Naive B cell (primary cell): ENCODE data around the gene TEX264. TPM values are rescaled to one million over a fixed set of nuclear protein-coding genes. Genes with fewer than 3 reads are reported as not detected.
"Not testable (repeated sequence)": the region's sequence is repeated elsewhere in the genome, so short reads cannot be mapped to it uniquely, and the experiment has no call there.

ENCODE experiments used
- ATAC-seq, 2 donors: fragments of 150-1000 bp; cut with Tn5 transposase; 2 replicates each; pipeline ENCODE4 v1.10.0; 2021; ENCODE audit warnings: low read depth in 2 of 2, mild to moderate bottlenecking in 2 of 2, moderate library complexity in 2 of 2
- DNase-seq: peaks from one replicate; pipeline ENCODE4 v3.0.0; 2022
- H3K27ac Mint-ChIP-seq, 6 donors: one replicate each; pipeline ENCODE4 v1.8.0; 2020 to 2022; ENCODE audit warnings: mild to moderate bottlenecking in 6 of 6, mixed read lengths in 6 of 6, moderate library complexity in 5 of 6, inconsistent platforms in 2 of 6
- H3K27me3 Mint-ChIP-seq, 3 donors: one replicate each; pipeline ENCODE4 v1.8.0; 2021 to 2022; ENCODE audit warnings: mixed read lengths in 3 of 3, mild to moderate bottlenecking in 1 of 3
- H3K36me3 Mint-ChIP-seq, 2 donors: one replicate each; pipeline ENCODE4 v1.8.0; 2020 to 2022; ENCODE audit warnings: mixed read lengths in 2 of 2, inconsistent platforms in 1 of 2, mild to moderate bottlenecking in 1 of 2
- H3K4me1 Mint-ChIP-seq, 3 donors: one replicate each; pipeline ENCODE4 v1.8.0; 2020 to 2022; ENCODE audit warnings: mixed read lengths in 3 of 3, inconsistent platforms in 1 of 3, mild to moderate bottlenecking in 1 of 3, moderate library complexity in 1 of 3
- H3K4me3 Mint-ChIP-seq, 8 donors: one replicate each; pipeline ENCODE4 v1.8.0; 2020 to 2022; ENCODE audit warnings: mild to moderate bottlenecking in 8 of 8, mixed read lengths in 8 of 8, moderate library complexity in 8 of 8, inconsistent platforms in 2 of 8
- H3K9me3 Mint-ChIP-seq, 7 donors: one replicate each; pipeline ENCODE4 v1.8.0; 2020 to 2022; ENCODE audit warnings: mixed read lengths in 7 of 7, mild to moderate bottlenecking in 5 of 7, inconsistent platforms in 2 of 7, moderate library complexity in 1 of 7
- polyA plus RNA-seq, 6 donors: library from polyadenylated mRNA; unstranded; fragments of 300-500 nt; fragmentation: Illumina TruSeq; gene quantifications; one replicate each; pipeline ENCODE4 v1.2.3, GENCODE V29; 2021; ENCODE audit warnings: low read depth in 6 of 6

Gene TEX264
- polyA plus RNA-seq, 6 donors from 2014 or later: 69.7 to 101 (median 87.2) TPM

GRCh38 chr3:51733859-51734571, 63.0 kb downstream of the TEX264 start:
- no peaks in the 10 kb centered on the region for H3K4me1 Mint-ChIP-seq
- peaks cover 18 to 45% (median 37%) of the 10 kb centered on the region in 3 donors for H3K27me3 Mint-ChIP-seq
- DNase-seq: no peak
- peaks cover 0 to 8% of the 10 kb centered on the region in 2 donors for H3K36me3 Mint-ChIP-seq
- H3K27ac Mint-ChIP-seq: no peak overlapping the region
- no peak overlapping the region for H3K4me3 Mint-ChIP-seq
- no peak for ATAC-seq
- peaks cover 0 to 10% (median 1%) of the 10 kb centered on the region in 7 donors for H3K9me3 Mint-ChIP-seq

GRCh38 chr3:51734572-51734907, 63.5 kb downstream of the TEX264 start:
- no peak overlapping the region for H3K4me3 Mint-ChIP-seq
- peaks cover 22 to 46% (median 38%) of the 10 kb centered on the region in 3 donors for H3K27me3 Mint-ChIP-seq
- H3K36me3 Mint-ChIP-seq: peaks cover 0 to 8% of the 10 kb centered on the region in 2 donors
- ATAC-seq: no peak
- peak overlapping the region in 1 of 6 donors; percentile 72 for H3K27ac Mint-ChIP-seq
- DNase-seq: no peak
- peaks cover 0 to 10% (median 1%) of the 10 kb centered on the region in 7 donors for H3K9me3 Mint-ChIP-seq
- no peaks in the 10 kb centered on the region for H3K4me1 Mint-ChIP-seq

- no peak overlapping the region for H3K27ac Mint-ChIP-seq
- H3K9me3 Mint-ChIP-seq: peaks cover 0 to 10% (median 1%) of the 10 kb centered on the region in 7 donors
- ATAC-seq (no peak), DNase-seq (no peak)
- peaks cover 0 to 8% of the 10 kb centered on the region in 2 donors for H3K36me3 Mint-ChIP-seq
- no peaks in the 10 kb centered on the region for H3K4me1 Mint-ChIP-seq
- no peak overlapping the region for H3K4me3 Mint-ChIP-seq
- peaks cover 22 to 46% (median 41%) of the 10 kb centered on the region in 3 donors for H3K27me3 Mint-ChIP-seq
Observed at GRCh38 chr3:51735039-51735438, 64.0 kb downstream of the TEX264 start.

- H3K27me3 Mint-ChIP-seq: peaks cover 22 to 47% (median 46%) of the 10 kb centered on the region in 3 donors
Observed at GRCh38 chr3:51735950-51736349, 64.9 kb downstream of the TEX264 start.

GRCh38 chr3:51739110-51739509, 68.1 kb downstream of the TEX264 start:
- H3K27me3 Mint-ChIP-seq: peaks cover 18 to 44% (median 31%) of the 10 kb centered on the region in 3 donors
- peaks cover 0 to 13% (median 3%) of the 10 kb centered on the region in 7 donors for H3K9me3 Mint-ChIP-seq
- peaks cover 0 to 4% (median 0%) of the 10 kb centered on the region in 3 donors for H3K4me1 Mint-ChIP-seq
- no peak overlapping the region for H3K27ac Mint-ChIP-seq
- peaks cover 0 to 3% of the 10 kb centered on the region in 2 donors for H3K36me3 Mint-ChIP-seq
- no peak for DNase-seq
- no peak for ATAC-seq
- H3K4me3 Mint-ChIP-seq: no peak overlapping the region

More at GRCh38 chr3:51735950-51736349, 64.9 kb downstream of the TEX264 start:
- Mint-ChIP-seq H3K27ac (peak overlapping the region in 1 of 6 donors; percentile 38), H3K4me3 (no peak overlapping the region), H3K4me1 (no peaks in the 10 kb centered on the region), H3K36me3 (peaks cover 0 to 8% of the 10 kb centered on the region in 2 donors), H3K9me3 (peaks cover 0 to 10% (median 1%) of the 10 kb centered on the region in 7 donors)
- no peak for DNase-seq
- ATAC-seq: no peak

- ATAC-seq, DNase-seq, H3K27ac Mint-ChIP-seq, H3K4me1 Mint-ChIP-seq, H3K4me3 Mint-ChIP-seq, H3K36me3 Mint-ChIP-seq, H3K9me3 Mint-ChIP-seq: not testable (repeated sequence)
- peaks cover 14 to 29% (median 27%) of the 10 kb centered on the region in 3 donors for H3K27me3 Mint-ChIP-seq
Observed at GRCh38 chr3:51742320-51742719, 71.3 kb downstream of the TEX264 start.

- H3K9me3 Mint-ChIP-seq, ATAC-seq, H3K4me3 Mint-ChIP-seq, H3K27ac Mint-ChIP-seq, DNase-seq, H3K4me1 Mint-ChIP-seq, H3K36me3 Mint-ChIP-seq: not testable (repeated sequence)
- H3K27me3 Mint-ChIP-seq: peaks cover 7 to 22% (median 20%) of the 10 kb centered on the region in 3 donors
Observed at GRCh38 chr3:51742978-51743377, 71.9 kb downstream of the TEX264 start.

- DNase-seq (no peak), ATAC-seq (no peak)
- no peak overlapping the region for H3K27ac Mint-ChIP-seq
- H3K4me1 Mint-ChIP-seq: peaks cover 0 to 6% (median 4%) of the 10 kb centered on the region in 3 donors
- H3K9me3 Mint-ChIP-seq: peaks cover 0 to 6% (median 4%) of the 10 kb centered on the region in 7 donors
- no peak overlapping the region for H3K4me3 Mint-ChIP-seq
- H3K27me3 Mint-ChIP-seq: peaks cover 0 to 7% (median 6%) of the 10 kb centered on the region in 3 donors
- no peaks in the 10 kb centered on the region for H3K36me3 Mint-ChIP-seq
Observed at GRCh38 chr3:51747840-51748239, 76.8 kb downstream of the TEX264 start.

GRCh38 chr3:51748327-51748726, 77.3 kb downstream of the TEX264 start:
- no peak overlapping the region for H3K4me3 Mint-ChIP-seq
- peaks cover 0 to 7% (median 6%) of the 10 kb centered on the region in 3 donors for H3K27me3 Mint-ChIP-seq
- ATAC-seq: no peak
- no peaks in the 10 kb centered on the region for H3K36me3 Mint-ChIP-seq
- no peak for DNase-seq
- no peak overlapping the region for H3K27ac Mint-ChIP-seq
- peaks cover 0 to 6% (median 0%) of the 10 kb centered on the region in 3 donors for H3K4me1 Mint-ChIP-seq
- H3K9me3 Mint-ChIP-seq: peaks cover 0 to 2% (median 0%) of the 10 kb centered on the region in 7 donors

GRCh38 chr3:51750878-51751277, 79.8 kb downstream of the TEX264 start:
- Mint-ChIP-seq H3K4me1 (peaks cover 0 to 11% (median 5%) of the 10 kb centered on the region in 3 donors), H3K36me3 (peaks cover 0 to 5% of the 10 kb centered on the region in 2 donors), H3K9me3 (peaks cover 0 to 7% (median under 1%) of the 10 kb centered on the region in 7 donors), H3K4me3 (no peak overlapping the region), H3K27ac (no peak overlapping the region), H3K27me3 (peaks cover 7 to 27% (median 14%) of the 10 kb centered on the region in 3 donors)
- no peak for ATAC-seq
- no peak for DNase-seq

- Mint-ChIP-seq H3K27me3 (peaks cover 6 to 31% (median 18%) of the 10 kb centered on the region in 3 donors), H3K9me3 (peaks cover 2 to 11% (median 4%) of the 10 kb centered on the region in 7 donors), H3K27ac (no peak overlapping the region), H3K36me3 (peaks cover 0 to 9% of the 10 kb centered on the region in 2 donors), H3K4me1 (peaks cover 0 to 11% (median 5%) of the 10 kb centered on the region in 3 donors), H3K4me3 (no peak overlapping the region)
- ATAC-seq (no peak), DNase-seq (no peak)
Observed at GRCh38 chr3:51751287-51751686, 80.2 kb downstream of the TEX264 start.
